Measurements from ENCODE around the gene RUNX3.
"Not testable (repeated sequence)": the region's sequence is repeated elsewhere in the genome, so short reads cannot be mapped to it uniquely, and the experiment has no call there.

The RUNX3 gene

GRCh38 chr1:24901791-24902470 is 28.1 kb downstream of the RUNX3 start:
- DNase-seq (ENCODE audit: low read depth in 2 of 2): no peak

DNA sequence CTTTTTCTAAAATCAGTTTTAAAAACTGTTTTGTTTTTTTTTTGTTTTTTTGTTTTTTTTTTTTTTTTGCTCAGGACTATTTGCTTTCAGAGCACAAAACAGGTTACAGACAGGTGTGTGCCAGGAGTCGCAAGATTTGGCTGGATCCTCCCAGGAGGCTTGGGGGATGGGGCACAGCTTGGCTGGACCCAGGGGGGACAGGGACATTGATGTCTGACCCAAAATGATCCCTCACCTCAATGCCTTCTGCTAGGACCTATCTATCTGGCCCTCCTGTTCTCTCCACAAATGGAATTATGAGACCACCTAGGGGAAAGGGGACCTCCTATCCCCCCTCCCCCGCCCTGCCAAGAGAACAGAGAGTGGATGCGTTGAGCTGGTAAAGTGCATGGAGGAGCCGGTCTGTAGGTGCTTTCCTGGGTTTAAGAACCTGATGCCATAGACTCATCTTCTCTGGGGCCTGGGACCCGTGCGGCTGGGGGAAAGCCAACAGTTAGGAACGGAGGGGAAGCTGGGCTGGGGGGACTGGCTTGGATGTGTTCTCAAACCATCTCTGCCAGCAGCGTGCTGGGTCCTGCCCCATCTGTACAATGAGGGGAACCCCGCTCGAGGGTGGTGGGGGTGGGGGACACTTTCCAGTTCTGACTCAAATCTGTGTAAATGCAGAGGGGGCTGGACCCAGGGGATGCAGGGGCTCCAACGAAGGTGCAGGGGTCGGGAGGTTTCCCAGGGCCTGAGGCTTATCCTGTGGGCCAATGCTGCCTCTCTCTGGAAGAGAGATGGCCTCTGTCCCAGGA is 28.9 kb downstream of the RUNX3 start:
- no peak for DNase-seq (ENCODE audit: low read depth in 2 of 2)

DNA sequence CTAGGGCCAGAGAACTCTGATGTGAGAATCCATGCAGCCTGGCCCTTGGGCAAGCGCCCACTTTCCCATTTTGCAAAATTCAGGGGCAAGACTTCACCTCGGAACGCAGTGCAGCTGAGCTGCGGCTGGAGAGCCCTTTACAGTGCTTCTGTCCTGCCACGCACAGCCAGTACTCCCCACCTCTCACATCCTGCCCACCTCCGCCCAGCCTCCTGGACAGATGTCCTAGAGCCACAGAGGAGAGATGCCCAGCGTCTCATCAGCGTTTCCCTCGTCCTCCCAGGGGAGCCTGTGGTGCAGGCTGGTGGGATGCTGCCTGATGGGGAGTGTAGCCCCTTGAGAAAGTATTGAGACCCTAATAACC is 29.6 kb downstream of the RUNX3 start:
- no peak for DNase-seq (ENCODE audit: low read depth in 2 of 2)

DNA sequence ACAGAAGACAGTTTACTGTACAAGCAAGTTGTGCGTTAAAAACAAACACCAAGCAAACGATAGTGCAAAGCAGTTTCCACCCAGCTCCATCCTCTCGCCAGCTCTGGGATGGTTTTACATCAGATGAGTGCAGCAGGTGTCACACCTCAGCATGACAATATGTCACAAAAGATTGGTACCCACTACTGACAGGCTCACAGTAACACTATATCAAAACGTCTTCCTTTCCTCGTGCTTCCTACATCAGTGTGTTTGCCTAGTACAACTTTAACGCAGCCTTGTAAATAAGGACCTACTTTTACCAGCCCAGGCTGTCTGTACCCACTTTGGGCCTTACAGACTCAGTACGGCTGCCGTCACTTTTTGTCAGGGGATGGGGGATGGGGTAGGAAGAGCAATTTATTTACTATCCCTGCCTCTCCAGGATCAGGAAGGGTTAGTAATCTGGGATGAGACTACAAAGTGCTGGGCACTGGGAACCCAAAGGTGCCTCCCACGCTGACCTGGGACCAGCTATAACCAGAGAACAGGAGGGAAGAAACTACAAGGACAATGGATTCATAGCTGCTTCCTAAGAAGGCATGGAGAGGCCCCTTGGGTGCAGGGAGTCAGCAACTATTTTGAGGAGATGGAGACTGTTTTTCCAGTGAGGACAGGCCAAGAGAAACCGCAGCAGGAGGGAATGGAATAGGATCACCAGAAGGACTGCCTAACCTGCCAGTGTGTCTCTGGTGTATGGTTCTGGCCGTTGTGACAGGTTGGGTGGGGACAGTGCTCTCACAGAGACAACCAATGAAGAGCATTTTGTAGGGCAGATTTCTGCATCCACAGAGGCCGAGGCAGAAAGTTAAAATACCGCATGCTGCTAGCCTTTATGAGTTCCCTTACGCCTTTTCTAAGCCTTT is 30.2 kb downstream of the RUNX3 start:
- DNase-seq (ENCODE audit: low read depth in 2 of 2): no peak

DNA sequence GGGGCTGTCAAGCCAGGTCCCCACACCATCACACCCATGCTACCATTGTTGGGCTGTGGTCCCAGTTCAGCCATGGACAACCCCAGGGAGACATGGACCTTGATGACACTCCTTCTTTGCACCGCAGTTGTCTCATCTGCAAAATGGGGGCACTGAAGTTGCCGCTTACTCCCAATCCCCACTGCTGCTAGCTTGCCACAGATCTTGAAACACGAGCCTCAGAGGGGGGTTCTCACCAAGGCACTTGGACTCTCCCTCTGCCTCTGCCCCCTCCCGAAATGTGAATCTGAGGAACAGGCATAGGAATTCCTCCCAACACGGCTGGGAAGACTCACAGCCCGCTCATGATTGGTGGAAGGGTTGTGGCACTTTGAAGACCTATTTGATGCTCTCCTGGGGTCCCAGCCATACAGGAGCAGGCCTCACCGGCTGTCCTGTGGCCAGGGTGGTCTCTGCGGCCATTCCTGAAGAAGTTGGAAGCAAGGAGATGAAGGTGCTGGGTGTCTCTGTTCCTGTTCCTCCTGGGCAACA is 31.1 kb downstream of the RUNX3 start:
- no peak for DNase-seq (ENCODE audit: low read depth in 2 of 2)

DNA sequence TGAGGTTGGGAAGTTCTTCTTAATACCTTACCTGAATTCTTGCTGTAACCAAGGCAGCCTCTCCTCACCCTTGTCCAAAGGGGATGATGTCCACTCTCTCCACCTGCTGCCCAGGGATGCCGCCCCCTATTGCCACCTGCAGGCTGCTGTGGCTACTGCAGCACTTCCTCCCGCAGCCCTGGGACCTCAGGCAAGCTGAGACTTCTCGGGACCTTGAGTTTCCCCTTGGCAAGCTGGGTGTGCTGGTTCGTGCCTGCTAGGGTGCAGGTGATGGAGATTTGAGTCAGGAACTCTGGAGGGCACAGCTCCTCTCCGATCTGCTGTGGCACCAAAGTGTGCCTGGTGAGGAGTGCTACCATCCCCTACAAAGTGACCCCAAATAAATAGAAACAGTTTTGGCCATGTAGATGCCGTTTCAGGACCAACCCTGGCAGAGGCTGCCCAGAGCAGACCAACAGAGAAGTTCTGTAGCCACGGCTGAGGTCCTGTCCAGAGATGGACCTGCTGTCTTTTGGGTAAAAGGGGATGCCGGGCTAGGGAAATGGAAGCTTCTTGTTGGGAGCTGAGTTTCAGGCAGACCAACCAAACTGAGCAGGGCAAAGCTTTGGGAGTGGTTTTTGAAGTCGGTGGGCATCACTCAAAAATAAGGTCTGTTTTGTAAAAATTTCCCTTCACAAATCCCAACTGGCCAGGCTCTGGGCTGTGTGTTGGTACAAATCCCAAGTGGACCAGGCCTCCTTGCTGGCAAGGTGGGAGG is 31.7 kb downstream of the RUNX3 start:
- no peak for DNase-seq (ENCODE audit: low read depth in 2 of 2)

DNA sequence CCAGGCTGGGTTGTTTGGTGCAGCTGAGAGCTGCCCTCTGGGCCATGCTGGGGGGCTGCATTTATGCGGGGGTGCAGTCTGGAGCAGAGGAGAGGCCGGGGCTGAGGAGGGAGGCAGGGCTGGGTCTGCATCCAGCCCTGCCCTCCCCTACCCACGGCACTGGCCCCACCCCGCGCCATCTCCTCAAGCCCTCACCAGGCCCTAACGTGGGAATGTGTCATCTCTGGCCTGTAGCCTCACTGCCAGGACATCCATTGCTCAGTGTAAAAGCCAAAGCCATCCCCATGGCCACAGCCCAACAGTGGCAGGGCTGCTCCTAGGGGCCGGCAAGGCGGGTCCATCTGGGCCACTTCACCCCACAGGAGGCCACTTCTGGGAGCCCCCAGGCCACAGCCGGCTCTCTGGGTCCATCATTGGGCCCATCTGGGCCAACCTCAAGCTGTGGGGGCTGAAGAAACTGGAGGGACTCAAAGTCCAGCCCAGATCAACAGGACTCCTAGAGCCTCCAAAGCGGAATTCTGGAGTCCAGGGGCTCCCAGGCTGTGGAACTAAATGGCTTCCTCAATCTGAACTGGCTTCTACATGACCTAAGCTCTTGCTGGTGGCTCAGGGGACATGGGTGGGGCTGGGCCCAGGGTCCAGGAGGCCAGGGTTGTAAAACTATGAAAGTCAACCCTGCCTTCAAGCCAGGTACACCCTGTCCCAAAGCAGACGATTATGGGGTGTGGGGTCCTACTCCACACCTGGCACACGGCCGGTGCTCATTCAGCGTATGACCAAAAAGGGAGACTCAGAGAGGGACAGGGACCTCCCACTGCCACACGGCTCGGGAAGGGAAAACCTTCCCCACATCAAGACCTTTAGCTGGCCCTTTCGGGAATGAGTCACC is 32.6 kb downstream of the RUNX3 start:
- DNase-seq (ENCODE audit: low read depth in 2 of 2): no peak

- DNase-seq (ENCODE audit: low read depth in 2 of 2): no peak
These were observed 33.3 kb downstream of the RUNX3 start for GRCh38 chr1:24896596-24897262.

- DNase-seq (ENCODE audit: low read depth in 2 of 2): no peak
These were observed 33.9 kb downstream of the RUNX3 start for GRCh38 chr1:24896176-24896575.

DNA sequence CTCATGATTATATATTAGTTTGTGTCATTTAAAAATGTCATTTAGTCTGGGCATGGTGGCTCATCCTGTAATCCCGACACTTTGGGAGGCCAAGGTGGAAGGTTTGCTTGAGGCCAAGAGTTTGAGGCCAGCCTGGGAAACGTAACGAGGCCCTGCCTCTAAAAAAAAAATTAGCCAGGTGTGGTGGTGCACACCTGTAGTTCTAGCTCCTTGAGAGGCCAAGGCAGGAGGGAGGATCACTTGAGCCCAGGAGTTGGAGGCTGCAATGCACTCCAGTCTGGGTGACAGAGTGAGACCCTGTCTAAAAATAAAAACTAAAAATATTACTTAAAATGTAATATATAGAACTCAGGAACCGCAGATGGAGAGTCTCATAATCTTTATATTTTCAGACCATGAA is 34.6 kb downstream of the RUNX3 start:
- DNase-seq (ENCODE audit: low read depth in 2 of 2): no peak

DNA sequence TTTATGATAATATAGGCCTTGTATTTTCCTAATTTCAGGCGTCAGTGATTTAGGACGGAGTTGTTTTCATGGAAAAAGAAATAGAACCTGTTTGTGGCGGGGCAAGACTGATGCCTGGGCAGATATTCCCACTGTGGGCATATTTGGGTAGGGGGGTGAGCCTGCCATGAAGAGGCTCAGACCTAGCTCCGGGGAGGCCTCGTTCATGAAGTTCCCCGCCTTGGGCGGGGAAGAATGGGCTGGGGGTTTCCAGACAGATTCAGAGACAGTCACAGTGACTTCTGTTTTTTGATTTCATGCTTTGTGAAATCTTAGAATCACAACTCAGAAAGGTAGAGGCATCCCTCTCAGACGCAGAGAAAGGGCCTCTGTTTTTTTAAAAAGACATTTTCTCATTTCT is 36.1 kb downstream of the RUNX3 start:
- DNase-seq (ENCODE audit: low read depth in 2 of 2): no peak

- no peak for DNase-seq (ENCODE audit: low read depth in 2 of 2)
These were observed 36.6 kb downstream of the RUNX3 start for GRCh38 chr1:24893431-24893830.

- no peak for DNase-seq (ENCODE audit: low read depth in 2 of 2)
These were observed 37.6 kb downstream of the RUNX3 start for GRCh38 chr1:24892188-24893153.

DNA sequence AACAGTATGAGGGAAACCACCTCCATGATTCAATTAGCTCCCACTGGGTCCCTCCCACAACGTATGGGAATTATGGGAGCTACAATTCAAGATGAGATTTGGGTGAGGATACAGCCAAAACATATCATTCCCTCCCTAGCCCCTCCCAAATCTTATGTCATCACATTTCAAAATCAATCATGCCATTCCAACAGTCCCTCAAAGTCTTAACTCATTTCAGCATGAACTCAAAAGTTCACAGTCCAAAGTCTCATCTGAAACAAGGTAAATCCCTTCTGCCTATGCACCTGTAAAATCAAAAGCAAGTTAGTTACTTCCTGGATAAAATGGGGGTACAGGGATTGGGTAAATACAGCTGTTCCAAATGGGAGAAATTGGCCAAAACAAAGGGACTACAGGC is 38.7 kb downstream of the RUNX3 start:
- not testable (repeated sequence) for DNase-seq (ENCODE audit: low read depth in 2 of 2)

GRCh38 chr1:24890887-24891286 is 39.2 kb downstream of the RUNX3 start:
- no peak for DNase-seq (ENCODE audit: low read depth in 2 of 2)

GRCh38 chr1:24888971-24889676 is 41.0 kb downstream of the RUNX3 start:
- DNase-seq (ENCODE audit: low read depth in 2 of 2): no peak

GRCh38 chr1:24888061-24888970 is 41.8 kb downstream of the RUNX3 start:
- DNase-seq (ENCODE audit: low read depth in 2 of 2): no peak
